CD4-positive, alpha-beta memory T cell (primary cell): Measurements from ENCODE around the gene ENDOV. TPM values are rescaled to one million over a fixed set of nuclear protein-coding genes. Genes with fewer than 3 reads are reported as not detected.

Source experiments
- CTCF ChIA-PET: fragments of 350-600 bp; sonication (Branson Sonifier 250); formaldehyde crosslinking; loops from one replicate; lab custom pipeline; 2021; ENCODE audit warnings: inconsistent platforms; ENCODE audit not compliant: partially characterized antibody; lab: Charles Lee
- POLR2A ChIA-PET: fragments of 350-600 bp; sonication (Branson Sonifier 250); formaldehyde crosslinking; loops from one replicate; lab custom pipeline; 2021; ENCODE audit not compliant: partially characterized antibody; lab: Charles Lee
- DNase-seq, 5 donors: peaks; one replicate each; pipeline versions ENCODE4 v3.0.0 to v3.0.0-alpha.2; 2020 to 2022; ENCODE audit warnings: mixed read lengths in 1 of 5
- H3K27ac ChIP-seq: one replicate; pipeline ENCODE4 v1.7.0; 2013; ENCODE audit warnings: low read depth, low read length
- H3K27me3 ChIP-seq: 2 replicates; pipeline ENCODE4 v1.7.0; 2013; ENCODE audit warnings: mild to moderate bottlenecking, low read length, moderate library complexity; ENCODE audit not compliant: insufficient read depth
- H3K36me3 ChIP-seq: 2 replicates; pipeline ENCODE4 v1.7.0; 2013; ENCODE audit warnings: mild to moderate bottlenecking, low read length, moderate library complexity; ENCODE audit not compliant: insufficient read depth
- H3K4me1 ChIP-seq: 2 replicates; pipeline ENCODE4 v1.7.0; 2013; ENCODE audit warnings: mild to moderate bottlenecking, low read length, moderate library complexity; ENCODE audit not compliant: insufficient read depth
- H3K4me3 ChIP-seq, 2 donors: one replicate each; pipeline ENCODE4 v1.7.0; 2013; ENCODE audit warnings: low read length in 2 of 2, mild to moderate bottlenecking in 1 of 2
- H3K9me3 ChIP-seq, 2 donors: one replicate each; pipeline ENCODE4 v1.7.0; 2013; ENCODE audit warnings: low read length in 2 of 2, control low read depth in 1 of 2; ENCODE audit not compliant: control insufficient read depth in 1 of 2
- H3K27ac Mint-ChIP-seq, 7 donors: one replicate each; pipeline ENCODE4 v1.8.0; 2020 to 2021; ENCODE audit warnings: mixed read lengths in 7 of 7, mild to moderate bottlenecking in 6 of 7, inconsistent platforms in 3 of 7, moderate library complexity in 3 of 7
- H3K27me3 Mint-ChIP-seq, 2 donors: one replicate each; pipeline ENCODE4 v1.8.0; 2020 to 2021; ENCODE audit warnings: mixed read lengths in 2 of 2
- H3K36me3 Mint-ChIP-seq, 2 donors: one replicate each; pipeline ENCODE4 v1.8.0; 2020 to 2021; ENCODE audit warnings: mixed read lengths in 2 of 2, inconsistent platforms in 1 of 2, mild to moderate bottlenecking in 1 of 2
- H3K4me1 Mint-ChIP-seq, 4 donors: one replicate each; pipeline ENCODE4 v1.8.0; 2020 to 2021; ENCODE audit warnings: mixed read lengths in 4 of 4, mild to moderate bottlenecking in 1 of 4
- H3K4me3 Mint-ChIP-seq, 8 donors: one replicate each; pipeline ENCODE4 v1.8.0; 2020 to 2021; ENCODE audit warnings: mixed read lengths in 8 of 8, mild to moderate bottlenecking in 7 of 8, moderate library complexity in 6 of 8, inconsistent platforms in 3 of 8
- H3K9me3 Mint-ChIP-seq, 8 donors: one replicate each; pipeline ENCODE4 v1.8.0; 2020 to 2021; ENCODE audit warnings: mixed read lengths in 8 of 8, mild to moderate bottlenecking in 5 of 8, inconsistent platforms in 3 of 8, moderate library complexity in 1 of 8
- intact Hi-C: fragments of 100-400 bp; cut with micrococcal nuclease; formaldehyde crosslinking; loops from one replicate; pipeline ENCODE4 v1.15.1; 2023
- polyA plus RNA-seq, 2 donors: library from polyadenylated mRNA; unstranded; fragments of 300-500 nt; fragmentation: Illumina TruSeq; gene quantifications; one replicate each; pipeline ENCODE4 v1.2.3, GENCODE V29; 2021
- total RNA-seq, 2 experiments: library from RNA; stranded (reverse); gene quantifications; one replicate each; pipeline ENCODE4 v1.2.3, GENCODE V29; 2021

Gene ENDOV
- total and polyA plus RNA-seq, 4 experiments from 2014 or later, result 10.1 to 25.5 (median 17.8) TPM

- Mint-ChIP-seq H3K27me3 (no peaks in the 10 kb centered on the region), H3K9me3 (peaks cover 0 to 2% (median 0%) of the 10 kb centered on the region in 8 donors), H3K36me3 (peaks cover 78 to 84% of the 10 kb centered on the region in 2 donors), H3K4me3 (no peak overlapping the region), H3K27ac (peak overlapping the region in 1 of 7 donors; percentile 37), H3K4me1 (peaks cover 0 to 7% (median 1%) of the 10 kb centered on the region in 4 donors)
- no peaks in the 10 kb centered on the region for H3K9me3 ChIP-seq
- ChIA-PET CTCF (no interaction called here), POLR2A (no interaction called here)
- H3K4me1 ChIP-seq, result no peaks in the 10 kb centered on the region
- H3K4me3 ChIP-seq, result no peak overlapping the region
- intact Hi-C loops, result no loop called here
- DNase-seq, result no peak
- H3K36me3 ChIP-seq, result peaks cover 96% of the 10 kb centered on the region
- no peaks in the 10 kb centered on the region for H3K27me3 ChIP-seq
- no peak overlapping the region for H3K27ac ChIP-seq
Observed at GRCh38 chr17:80388175-80388574, 26.8 kb upstream of the ENDOV start.

GRCh38 chr17:80388601-80389000 lies 26.4 kb upstream of the ENDOV start:
- Mint-ChIP-seq H3K27me3 (no peaks in the 10 kb centered on the region), H3K4me3 (no peak overlapping the region), H3K9me3 (peaks cover 0 to 2% (median 0%) of the 10 kb centered on the region in 8 donors), H3K27ac (peak overlapping the region in 1 of 7 donors; percentile 41), H3K4me1 (peaks cover 0 to 7% (median 1%) of the 10 kb centered on the region in 4 donors), H3K36me3 (peaks cover 78 to 84% of the 10 kb centered on the region in 2 donors)
- H3K27me3 ChIP-seq, result no peaks in the 10 kb centered on the region
- ChIA-PET POLR2A (no interaction called here), CTCF (no interaction called here)
- H3K27ac ChIP-seq, result no peak overlapping the region
- H3K4me1 ChIP-seq, result no peaks in the 10 kb centered on the region
- intact Hi-C loops, result no loop called here
- H3K36me3 ChIP-seq, result peaks cover 96% of the 10 kb centered on the region
- no peaks in the 10 kb centered on the region for H3K9me3 ChIP-seq
- DNase-seq, result no peak
- H3K4me3 ChIP-seq, result no peak overlapping the region

- no peaks in the 10 kb centered on the region for H3K27me3 ChIP-seq
- Mint-ChIP-seq H3K4me1 (peaks cover 0 to 7% (median under 1%) of the 10 kb centered on the region in 4 donors), H3K36me3 (peaks cover 77 to 84% of the 10 kb centered on the region in 2 donors), H3K4me3 (no peak overlapping the region), H3K27ac (peak overlapping the region in 4 of 7 donors; percentile 36 to 86 (median 42)), H3K9me3 (peaks cover 0 to 2% (median 0%) of the 10 kb centered on the region in 8 donors), H3K27me3 (no peaks in the 10 kb centered on the region)
- DNase-seq, result no peak
- no peaks in the 10 kb centered on the region for H3K4me1 ChIP-seq
- no peak overlapping the region for H3K4me3 ChIP-seq
- ChIA-PET POLR2A (interaction anchor here (1.0 kb wide), 1 partner anchor 27 kb away, joined by 3 read pairs; no protein-coding TSS in a partner anchor), CTCF (no interaction called here)
- H3K9me3 ChIP-seq, result no peaks in the 10 kb centered on the region
- no peak overlapping the region for H3K27ac ChIP-seq
- H3K36me3 ChIP-seq, result peaks cover 96% of the 10 kb centered on the region
- intact Hi-C loops, result no loop called here
Observed at GRCh38 chr17:80389011-80389995, 25.7 kb upstream of the ENDOV start.

- Mint-ChIP-seq H3K36me3 (peaks cover 46 to 61% of the 10 kb centered on the region in 2 donors), H3K4me1 (peaks cover 0 to 6% (median 3%) of the 10 kb centered on the region in 4 donors), H3K4me3 (no peak overlapping the region), H3K27me3 (no peaks in the 10 kb centered on the region), H3K9me3 (peaks cover 0 to 3% (median 0%) of the 10 kb centered on the region in 8 donors), H3K27ac (peak overlapping the region in 1 of 7 donors; percentile 36)
- H3K9me3 ChIP-seq, result no peaks in the 10 kb centered on the region
- DNase-seq, result no peak
- no peaks in the 10 kb centered on the region for H3K4me1 ChIP-seq
- POLR2A ChIA-PET, result interaction anchor here (1.1 kb wide), 1 partner anchor 61 kb away, joined by 3 read pairs; no protein-coding TSS in a partner anchor
- no peak overlapping the region for H3K27ac ChIP-seq
- peaks cover 63% of the 10 kb centered on the region for H3K36me3 ChIP-seq
- intact Hi-C loops, result no loop called here
- H3K27me3 ChIP-seq, result no peaks in the 10 kb centered on the region
- CTCF ChIA-PET, result no interaction called here
- no peak overlapping the region for H3K4me3 ChIP-seq
Observed at GRCh38 chr17:80393241-80393890, 21.6 kb upstream of the ENDOV start.

- CTCF ChIA-PET, result no interaction called here
- no peak overlapping the region for H3K4me3 Mint-ChIP-seq
Observed at GRCh38 chr17:80393961-80394360, 21.0 kb upstream of the ENDOV start.

GRCh38 chr17:80394629-80395216 lies 20.2 kb upstream of the ENDOV start:
- no peaks in the 10 kb centered on the region for H3K27me3 Mint-ChIP-seq
- Histone ChIP-seq H3K27me3 (no peaks in the 10 kb centered on the region), H3K4me3 (no peak overlapping the region), H3K36me3 (peaks cover 49% of the 10 kb centered on the region), H3K27ac (no peak overlapping the region), H3K4me1 (no peaks in the 10 kb centered on the region), H3K9me3 (no peaks in the 10 kb centered on the region)
- H3K27ac Mint-ChIP-seq, result peak overlapping the region in 2 of 7 donors; percentile 41 to 72
- intact Hi-C loops, result no loop called here
- CTCF ChIA-PET, result no interaction called here
- DNase-seq, result no peak
- POLR2A ChIA-PET, result no interaction called here
- peaks cover 0 to 3% (median 0%) of the 10 kb centered on the region in 8 donors for H3K9me3 Mint-ChIP-seq
- H3K4me1 Mint-ChIP-seq, result peaks cover 0 to 6% (median 3%) of the 10 kb centered on the region in 4 donors
- peak overlapping the region in 1 of 8 donors; percentile 42 for H3K4me3 Mint-ChIP-seq
- H3K36me3 Mint-ChIP-seq, result peaks cover 32 to 49% of the 10 kb centered on the region in 2 donors

More at GRCh38 chr17:80393961-80394360, 21.0 kb upstream of the ENDOV start:
- Mint-ChIP-seq H3K9me3 (peaks cover 0 to 3% (median 0%) of the 10 kb centered on the region in 8 donors), H3K4me1 (peaks cover 0 to 6% (median 3%) of the 10 kb centered on the region in 4 donors), H3K27me3 (no peaks in the 10 kb centered on the region), H3K36me3 (peaks cover 40 to 55% of the 10 kb centered on the region in 2 donors), H3K27ac (no peak overlapping the region)
- Histone ChIP-seq H3K27ac (no peak overlapping the region), H3K27me3 (no peaks in the 10 kb centered on the region), H3K36me3 (peaks cover 57% of the 10 kb centered on the region), H3K9me3 (no peaks in the 10 kb centered on the region), H3K4me3 (no peak overlapping the region), H3K4me1 (no peaks in the 10 kb centered on the region)
- intact Hi-C loops, result no loop called here
- no peak for DNase-seq
- POLR2A ChIA-PET, result interaction anchor here (1.1 kb wide), 1 partner anchor 61 kb away, joined by 3 read pairs; no protein-coding TSS in a partner anchor
